Measurements from ENCODE around the gene PON3. TPM values are rescaled to one million over a fixed set of nuclear protein-coding genes. Genes with fewer than 3 reads are reported as not detected.
A peak's percentile ranks its signal among the peaks of the same experiment; 100 is the strongest.

The PON3 gene
- total RNA-seq, 2 donors from 2014 or later, result 0.99 to 1.6 TPM

DNA sequence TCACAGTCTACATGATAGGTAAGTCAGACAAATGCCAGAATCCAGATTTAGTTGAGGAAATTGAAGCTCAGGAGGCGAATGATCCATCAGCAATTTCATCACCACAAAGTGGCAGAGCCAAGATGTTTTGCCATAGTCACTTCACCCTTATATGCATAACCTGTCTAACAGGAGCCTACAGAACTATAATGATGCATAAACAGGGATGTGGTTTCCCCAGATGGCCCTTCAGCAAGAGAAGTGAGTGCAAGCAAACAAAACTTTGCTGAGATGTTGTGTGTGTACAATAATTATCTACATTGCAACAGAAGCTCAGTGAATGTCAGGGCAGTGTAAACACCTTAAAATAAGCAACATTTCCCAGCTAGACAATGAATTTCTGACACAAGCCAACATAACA is 28.6 kb downstream of the PON3 start:
- DNase-seq (no peak), ATAC-seq (no peak)
- intact Hi-C loops (cut with DNase I), result no loop called here

DNA sequence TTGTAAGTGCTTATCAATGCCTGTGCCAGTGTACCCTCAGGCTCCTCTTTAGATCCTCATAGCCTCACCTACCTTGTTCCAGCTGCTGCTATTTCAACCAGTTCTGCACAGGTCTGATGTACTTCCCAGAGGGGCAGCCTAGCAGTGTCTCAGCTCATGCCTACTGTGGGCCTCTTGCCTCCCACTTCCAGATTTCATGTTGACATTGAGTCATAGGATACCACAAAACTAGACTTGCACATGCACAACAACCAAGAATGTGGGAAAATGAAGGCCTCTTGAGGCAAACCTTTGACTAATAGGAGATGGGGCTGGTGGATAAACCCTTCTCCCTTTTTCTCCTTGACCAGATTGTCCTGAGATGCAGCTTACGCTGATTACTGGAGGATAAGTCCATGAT is 31.0 kb downstream of the PON3 start:
- DNase-seq (no peak), ATAC-seq (no peak)
- intact Hi-C loops (cut with DNase I), result no loop called here

DNA sequence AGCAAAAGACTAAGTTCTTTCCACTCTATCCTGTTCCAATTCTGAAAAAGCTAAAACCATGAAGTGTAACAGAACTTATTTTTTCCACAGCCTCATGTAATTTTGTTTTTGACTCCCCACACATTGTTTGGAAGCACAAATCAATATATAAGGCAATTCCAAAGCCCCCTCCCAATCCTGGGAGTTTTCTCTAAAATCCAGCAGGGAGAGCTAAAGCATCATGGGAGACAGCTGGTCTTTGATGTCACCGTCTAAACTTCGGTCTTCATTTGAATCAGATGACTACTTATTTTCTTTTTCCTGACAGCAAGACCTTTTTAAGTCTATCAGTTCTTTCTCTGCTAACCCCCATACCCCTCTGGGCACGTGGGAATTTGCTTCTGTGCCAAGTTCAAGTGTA is 38.6 kb downstream of the PON3 start:
- intact Hi-C loops (cut with DNase I), result no loop called here
- ATAC-seq, result no peak
- DNase-seq, result no peak

DNA sequence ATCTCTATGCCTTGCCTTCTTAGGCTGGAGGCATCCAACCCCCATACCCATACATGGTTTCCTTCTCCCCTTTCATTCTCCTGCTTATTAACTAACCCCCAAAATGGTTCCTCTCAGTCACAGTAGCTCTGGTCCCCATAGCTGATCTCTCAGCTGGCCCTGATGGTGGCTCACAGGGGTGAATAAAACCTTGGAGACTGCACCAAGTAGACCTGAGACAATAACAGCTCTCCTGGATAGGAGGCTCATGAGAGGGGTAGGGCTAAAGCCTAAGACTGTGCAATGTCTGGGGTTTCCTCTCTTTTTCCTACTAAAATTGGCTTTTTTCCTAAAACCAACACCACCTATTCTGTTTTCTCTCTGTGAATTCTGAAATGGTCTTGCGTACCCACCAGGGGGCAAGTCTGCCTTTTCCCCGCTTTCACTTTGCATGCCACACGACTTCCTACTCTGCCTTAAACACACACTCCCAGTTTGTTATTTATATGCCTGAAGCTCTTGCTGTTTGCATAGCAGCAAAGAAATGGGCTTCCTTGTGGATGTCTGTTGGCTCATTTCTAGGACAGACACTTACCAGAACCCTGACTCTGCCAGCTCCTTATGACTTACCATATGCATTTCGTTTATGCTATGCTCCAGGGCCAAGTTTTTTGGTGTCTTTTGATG is 53.4 kb downstream of the PON3 start:
- ATAC-seq (no peak), DNase-seq (no peak)
- intact Hi-C loops (cut with DNase I), result no loop called here

DNA sequence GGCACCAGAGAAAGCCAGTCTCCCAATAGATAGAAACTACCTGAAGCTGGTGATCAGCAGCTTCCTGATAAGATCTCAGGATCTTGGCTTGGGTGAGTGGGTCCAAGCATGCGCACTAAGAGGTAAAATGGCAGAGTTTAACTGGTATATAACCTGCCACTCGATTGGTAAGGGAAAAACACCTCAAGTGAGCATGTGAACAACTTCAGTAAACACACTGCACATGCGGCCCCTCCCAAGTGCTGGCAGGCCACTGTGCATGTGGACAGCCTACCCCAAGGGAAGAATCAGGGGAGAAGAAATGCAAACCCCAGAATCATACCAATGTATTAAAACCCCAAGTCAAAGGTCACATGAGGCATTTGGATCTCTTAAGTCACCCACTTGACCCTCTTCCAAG is 54.1 kb downstream of the PON3 start:
- no peak for ATAC-seq
- DNase-seq, result no peak
- intact Hi-C loops (cut with DNase I), result no loop called here

DNA sequence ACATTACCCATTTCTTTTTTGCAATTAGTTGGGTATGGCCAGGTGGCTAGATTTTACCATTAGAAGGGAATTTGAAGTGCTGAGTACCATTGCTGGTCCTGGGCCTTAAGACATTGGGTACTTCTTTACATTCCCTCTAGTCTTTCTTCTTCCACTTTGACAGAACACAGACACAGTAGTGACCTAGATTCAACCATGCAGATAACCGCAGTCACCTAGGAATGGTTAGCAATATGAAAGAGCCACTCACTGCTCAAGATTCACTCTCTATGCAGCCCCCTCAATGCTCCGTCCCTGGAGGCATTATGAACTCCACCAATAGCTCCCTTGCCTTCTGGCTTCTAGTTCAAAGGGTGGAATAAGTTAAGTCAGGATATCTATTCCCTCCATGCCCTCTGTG is 55.7 kb downstream of the PON3 start:
- intact Hi-C loops (cut with DNase I), result no loop called here
- no peak for ATAC-seq
- DNase-seq, result no peak

DNA sequence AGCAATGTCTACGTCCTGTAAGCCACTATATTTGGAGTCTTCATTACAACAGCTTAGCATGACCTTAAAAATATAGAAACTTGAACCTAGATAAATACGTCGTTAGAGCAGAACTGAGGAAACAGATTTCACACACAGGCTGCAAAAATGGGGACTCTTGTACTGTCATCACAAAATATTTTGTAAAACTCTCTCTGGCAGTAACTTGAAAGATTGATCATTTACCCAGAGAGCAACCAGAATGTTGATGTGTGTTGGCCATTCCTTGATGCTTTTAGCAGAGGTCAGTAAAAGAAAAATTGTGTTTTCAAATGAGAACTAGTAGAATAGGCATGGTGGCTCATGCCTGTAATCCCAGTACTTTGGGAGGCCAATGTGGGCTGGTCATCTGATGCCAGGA is 57.3 kb downstream of the PON3 start:
- intact Hi-C loops (cut with DNase I), result no loop called here
- ATAC-seq, result no peak
- no peak for DNase-seq

DNA sequence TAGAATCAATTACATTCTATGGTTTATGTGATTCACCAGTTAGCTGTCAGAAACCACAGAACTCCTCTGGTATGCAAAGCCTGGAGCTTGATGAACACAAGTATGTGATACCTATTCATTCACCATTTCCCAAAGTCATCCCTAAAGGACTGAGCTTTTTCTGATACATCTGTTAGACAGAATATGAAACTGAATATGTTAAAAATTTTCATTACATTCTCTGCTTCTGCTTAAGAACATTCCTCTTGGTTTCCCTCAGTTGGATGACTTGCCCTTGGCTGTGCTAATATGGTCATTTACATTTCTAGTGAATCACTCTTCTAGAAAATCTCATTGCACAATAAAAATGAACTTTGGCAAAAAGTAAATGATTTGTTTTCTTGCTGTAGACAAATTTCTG is 61.1 kb downstream of the PON3 start:
- no peak for ATAC-seq
- intact Hi-C loops (cut with DNase I), result no loop called here

DNA sequence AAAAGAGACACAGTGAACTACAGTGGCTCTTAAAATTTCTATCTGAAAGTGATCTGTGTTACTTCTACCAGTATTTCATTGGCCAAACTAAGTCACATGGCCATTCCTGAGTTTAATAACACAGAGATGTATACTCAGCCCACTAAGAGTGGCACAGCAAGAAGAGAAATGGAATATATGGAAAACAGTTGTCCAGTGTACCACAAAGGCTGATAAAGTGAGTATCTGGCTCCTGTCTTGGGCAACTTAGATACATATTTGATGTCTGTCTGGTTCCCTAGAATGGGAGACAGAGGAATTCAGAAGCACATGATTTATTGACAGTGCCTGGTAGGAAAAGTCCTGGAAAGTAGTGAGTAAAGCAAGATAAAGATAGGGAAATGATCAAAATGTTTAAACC is 61.7 kb downstream of the PON3 start:
- intact Hi-C loops (cut with DNase I), result no loop called here
- DNase-seq (no peak), ATAC-seq (no peak)

More for the DNA sequence above, 61.1 kb downstream of the PON3 start:
- no peak for DNase-seq

DNA sequence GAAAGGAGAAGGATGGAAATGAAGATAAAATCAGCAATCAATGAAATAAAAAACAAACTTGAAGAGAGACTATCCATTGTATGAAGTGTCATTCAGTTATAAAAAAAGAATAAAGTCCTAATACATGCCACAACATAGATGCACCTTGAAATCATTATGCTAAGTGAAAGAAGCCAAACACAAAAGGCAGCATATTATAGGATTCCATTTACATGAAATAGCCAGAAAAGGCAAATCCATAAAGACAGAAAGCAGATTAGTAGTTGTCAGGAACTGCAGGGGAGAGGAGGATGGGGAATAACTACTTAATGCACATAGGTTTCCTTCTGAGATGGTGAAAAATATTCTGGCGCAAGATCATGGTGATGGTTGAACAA is 65.2 kb downstream of the PON3 start:
- ATAC-seq (no peak), DNase-seq (no peak)
- intact Hi-C loops (cut with DNase I), result no loop called here

DNA sequence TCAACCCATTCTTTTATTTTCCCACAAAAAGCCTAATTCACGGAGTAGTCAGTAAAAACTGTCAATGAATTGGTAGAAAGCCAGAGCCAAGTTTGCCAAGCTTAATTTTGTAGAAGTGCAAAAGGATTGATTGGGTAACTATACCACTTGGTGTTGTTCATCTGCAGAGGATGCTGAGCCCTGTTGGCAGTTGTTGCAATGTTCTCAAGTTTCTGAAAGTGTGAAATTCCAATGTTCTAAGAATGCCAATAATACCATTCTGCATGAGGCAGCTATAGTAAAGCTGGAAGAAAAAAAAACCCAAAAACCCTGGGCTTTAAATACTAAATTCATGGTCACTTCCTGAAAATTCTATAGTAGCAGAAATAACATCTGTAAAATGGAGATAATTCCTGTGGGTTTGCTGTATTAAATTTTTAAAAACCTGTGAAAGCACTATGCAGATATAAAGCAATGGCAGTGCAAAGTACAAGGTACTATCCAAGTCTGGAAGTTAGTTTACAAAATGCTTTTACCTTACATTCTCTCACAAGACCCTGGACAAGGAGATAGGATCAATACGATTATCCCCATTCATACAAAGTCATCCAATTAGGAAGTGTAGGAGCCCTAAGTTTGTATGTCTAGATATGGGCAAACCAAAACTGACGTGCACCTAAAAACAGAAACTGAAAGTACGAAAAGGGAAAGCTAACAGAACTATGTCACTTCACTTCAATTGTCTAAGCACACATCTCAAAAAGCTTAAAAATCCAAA is 65.8 kb downstream of the PON3 start:
- no peak for DNase-seq
- intact Hi-C loops (cut with DNase I), result no loop called here
- ATAC-seq, result peak in 1 of 2 donors; percentile 33

DNA sequence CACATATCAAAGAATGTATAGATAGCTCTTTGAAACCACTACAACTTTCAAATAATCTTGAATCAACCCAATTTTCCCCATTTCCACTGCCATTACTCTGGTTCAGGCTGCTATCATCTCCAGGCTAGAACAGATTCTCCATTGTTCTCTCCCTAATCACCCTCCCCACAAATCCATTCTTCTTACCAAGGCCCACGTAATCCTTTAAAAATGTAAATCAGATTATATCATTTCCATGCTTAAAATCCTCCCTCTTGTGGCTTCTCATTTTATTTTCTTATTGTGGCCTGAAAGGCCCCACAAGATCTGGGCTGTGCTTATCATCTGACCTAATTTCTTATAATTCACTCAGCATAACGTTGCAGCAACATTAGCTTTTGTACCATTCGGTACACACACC is 68.8 kb downstream of the PON3 start:
- ATAC-seq (no peak), DNase-seq (no peak)
- intact Hi-C loops (cut with DNase I), result no loop called here

DNA sequence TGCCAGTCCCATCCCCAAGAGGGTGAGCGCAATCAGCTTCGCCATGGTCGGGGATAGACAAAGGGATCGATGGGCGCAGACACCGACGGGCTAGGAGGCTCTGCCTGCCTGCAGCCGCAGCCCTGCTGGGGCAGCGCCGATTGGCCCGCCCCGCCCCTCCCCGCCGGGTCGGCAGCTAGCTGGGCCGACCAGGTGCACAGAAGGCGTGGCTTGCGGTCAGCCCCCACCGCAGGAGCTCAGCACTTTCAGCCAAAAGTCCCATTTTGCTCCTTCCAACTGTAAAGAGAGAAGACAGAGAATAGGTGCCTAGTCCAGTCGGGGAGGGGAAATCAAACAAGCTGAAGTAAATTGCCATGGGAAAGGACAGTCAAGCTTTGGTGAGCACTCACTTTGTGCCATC is 71.7 kb downstream of the PON3 start, which contains the start of gene PON1:
Gene PON1, minus strand, starts transcription at position 102 of the 400 bp plus-strand sequence. Its CDS starts 57 bp downstream, at position 45.
- intact Hi-C loops (cut with DNase I), result no loop called here
- DNase-seq (no peak), ATAC-seq (no peak)

DNA sequence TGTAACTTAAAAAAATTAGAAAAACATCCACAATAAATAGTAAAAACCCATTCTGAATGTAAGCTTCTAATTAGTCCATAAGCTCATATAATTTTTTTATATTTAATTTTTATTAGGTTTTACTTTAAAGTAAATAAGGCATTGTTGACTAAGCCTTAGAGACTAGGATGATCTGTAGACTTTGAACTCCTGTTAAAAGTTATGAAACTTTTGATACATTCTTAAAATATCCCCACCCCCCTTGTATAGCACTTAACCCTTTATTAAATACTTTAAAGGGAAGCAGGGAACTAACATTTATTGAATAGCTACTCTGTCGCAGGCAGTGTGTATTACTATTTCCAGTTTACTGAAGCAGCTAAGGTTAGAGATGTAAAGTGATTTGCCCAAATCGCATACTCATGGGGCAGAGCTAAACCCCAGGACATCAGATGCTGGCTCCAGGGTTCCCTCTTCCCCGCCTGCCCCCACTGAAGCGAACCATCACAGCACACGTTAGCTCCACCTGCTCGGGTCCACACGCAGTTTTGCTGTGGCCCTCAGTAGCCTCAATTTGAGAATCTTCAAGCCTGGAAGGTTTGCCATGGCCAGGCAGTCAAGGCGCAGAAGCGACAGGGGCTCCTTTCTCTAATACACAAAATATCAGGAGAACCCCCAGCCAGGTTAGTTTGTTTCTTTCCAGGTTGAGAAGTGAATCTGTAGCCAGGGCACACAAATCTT is 72.6 kb downstream of the PON3 start:
- intact Hi-C loops (cut with DNase I), result no loop called here
- ATAC-seq, result no peak
- DNase-seq, result no peak

DNA sequence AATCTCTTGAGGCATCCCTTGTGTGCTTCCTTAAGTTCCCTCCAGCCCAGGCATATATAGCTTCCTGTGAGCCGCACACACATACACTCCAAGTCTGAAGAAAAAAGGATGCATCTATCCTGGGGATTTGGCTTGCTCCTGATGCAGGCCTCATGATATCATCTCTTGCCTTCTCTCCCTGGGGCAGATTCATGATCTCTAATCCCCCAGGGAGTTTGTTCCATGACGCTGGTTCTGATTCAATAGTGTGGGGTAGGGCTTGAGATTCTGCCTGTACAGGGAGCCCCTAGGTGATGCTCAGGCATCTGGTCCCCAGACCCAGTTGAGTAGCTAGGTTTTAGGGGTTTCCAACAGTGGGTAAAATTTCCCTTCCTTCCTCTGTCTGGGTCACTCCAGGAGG is 73.3 kb downstream of the PON3 start:
- intact Hi-C loops (cut with DNase I), result no loop called here
- no peak for ATAC-seq

DNA sequence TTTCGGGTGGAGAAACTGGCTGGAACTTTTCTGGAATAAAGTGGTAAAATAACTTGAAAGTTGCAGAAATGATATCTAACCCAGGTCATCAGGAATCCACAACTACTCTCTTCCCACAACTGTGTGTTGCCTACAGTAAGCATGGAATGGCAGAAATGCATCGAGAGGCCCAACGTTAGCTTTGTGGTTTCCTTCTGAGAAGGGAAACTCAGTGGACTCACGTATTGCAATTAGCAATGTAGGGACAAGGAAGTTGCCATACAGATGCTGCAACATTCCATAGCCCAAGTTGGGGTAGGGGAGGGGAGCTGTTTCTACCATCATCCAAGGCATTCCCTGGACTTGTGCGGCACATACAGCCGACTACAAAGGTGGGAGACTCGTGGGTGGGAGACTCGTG is 73.8 kb downstream of the PON3 start:
- intact Hi-C loops (cut with DNase I), result no loop called here
- ATAC-seq, result no peak
- no peak for DNase-seq

More for the DNA sequence above, 73.3 kb downstream of the PON3 start:
- DNase-seq, result no peak

DNA sequence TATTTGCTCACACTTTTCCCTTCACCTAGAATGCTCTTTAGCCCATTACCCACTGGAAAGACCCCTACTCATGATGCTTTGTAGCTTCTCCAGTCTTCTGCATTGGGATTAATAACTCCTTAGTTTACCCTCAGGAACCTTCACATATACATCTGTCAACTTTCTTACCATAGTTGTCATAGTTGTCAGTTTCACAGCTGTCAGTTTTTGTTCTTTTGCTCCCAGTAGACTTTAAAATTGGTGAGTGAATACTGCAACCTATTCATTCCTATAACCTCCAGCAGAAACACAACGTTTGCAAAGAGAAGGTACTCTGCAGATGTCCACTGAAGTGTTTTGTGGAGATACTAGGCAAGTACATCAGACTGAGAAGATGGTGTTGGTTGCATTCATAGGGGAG is 74.5 kb downstream of the PON3 start:
- ATAC-seq, result no peak
- intact Hi-C loops (cut with DNase I), result no loop called here

DNA sequence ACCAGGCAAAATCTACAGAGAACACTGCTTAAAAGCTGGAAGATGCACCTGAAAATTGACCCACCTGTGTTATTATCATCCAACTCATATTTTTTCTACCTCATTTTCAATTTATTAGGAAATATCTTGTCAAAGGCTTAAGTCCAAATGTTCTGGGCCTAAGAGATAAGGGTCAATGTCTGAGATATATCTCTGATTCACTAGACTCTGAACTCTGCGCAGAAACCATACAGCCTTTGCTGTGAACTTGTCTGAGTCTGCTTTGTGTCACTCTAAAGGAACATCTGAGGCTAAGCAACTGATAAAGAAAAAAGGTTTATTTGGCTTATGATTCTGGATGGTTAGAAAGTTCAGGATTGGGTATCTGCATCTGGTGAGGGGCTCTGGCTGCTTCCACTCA is 75.5 kb downstream of the PON3 start:
- intact Hi-C loops (cut with DNase I), result no loop called here
- ATAC-seq (no peak), DNase-seq (no peak)

More for the DNA sequence above, 74.5 kb downstream of the PON3 start:
- no peak for DNase-seq

DNA sequence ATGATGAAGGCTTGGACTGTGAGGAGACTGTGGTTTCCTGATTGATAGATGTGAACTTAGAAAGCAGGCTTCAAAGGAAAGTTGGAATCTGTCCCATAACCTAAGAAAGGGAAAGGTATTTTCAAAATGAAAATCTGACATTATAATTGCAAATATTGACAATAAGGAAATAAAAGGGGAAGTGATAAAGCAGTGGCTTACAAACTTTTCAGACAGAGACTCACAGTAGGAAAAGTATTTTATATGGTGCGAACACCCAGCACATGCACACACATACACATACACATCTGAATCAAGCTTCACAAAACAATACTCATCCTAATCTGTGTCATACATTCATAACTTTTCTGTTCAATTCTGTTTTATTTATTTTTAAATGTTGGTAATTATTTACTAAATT is 76.6 kb downstream of the PON3 start:
- intact Hi-C loops (cut with DNase I), result no loop called here
- no peak for ATAC-seq
- DNase-seq, result no peak

DNA sequence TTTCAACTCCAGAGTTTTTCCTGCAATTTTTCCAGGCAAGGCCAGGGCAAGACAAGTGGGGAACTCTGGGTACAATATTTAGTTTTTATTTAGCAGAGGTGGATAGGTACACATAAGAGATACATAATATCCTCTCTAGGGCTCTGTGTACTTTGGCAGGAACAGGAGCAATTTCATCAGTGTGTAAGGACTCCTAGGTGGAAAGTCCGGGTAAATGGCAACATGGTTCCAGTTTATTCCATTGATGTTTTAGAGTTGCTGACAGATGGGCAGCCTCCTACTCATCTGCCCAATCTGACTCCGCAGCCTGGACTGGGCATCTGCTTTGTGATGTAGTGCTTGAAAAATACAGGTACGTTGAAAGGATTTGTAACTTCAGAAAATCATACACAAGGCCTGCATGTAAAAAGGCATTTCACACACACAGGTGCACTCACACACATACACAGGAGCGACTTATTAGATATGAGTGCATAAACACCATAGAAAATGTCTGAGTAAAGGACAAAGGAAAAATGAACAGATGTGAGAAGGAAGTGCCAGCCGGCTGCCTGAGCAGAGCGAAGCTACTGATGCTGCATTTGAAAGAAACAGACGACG is 77.6 kb downstream of the PON3 start:
- intact Hi-C loops (cut with DNase I), result no loop called here
- ATAC-seq (no peak), DNase-seq (no peak)

Measured in left cardiac atrium (tissue), 4 donors.